ENCODE measurements around the gene PLA2R1.

PLA2R1 gene

DNA sequence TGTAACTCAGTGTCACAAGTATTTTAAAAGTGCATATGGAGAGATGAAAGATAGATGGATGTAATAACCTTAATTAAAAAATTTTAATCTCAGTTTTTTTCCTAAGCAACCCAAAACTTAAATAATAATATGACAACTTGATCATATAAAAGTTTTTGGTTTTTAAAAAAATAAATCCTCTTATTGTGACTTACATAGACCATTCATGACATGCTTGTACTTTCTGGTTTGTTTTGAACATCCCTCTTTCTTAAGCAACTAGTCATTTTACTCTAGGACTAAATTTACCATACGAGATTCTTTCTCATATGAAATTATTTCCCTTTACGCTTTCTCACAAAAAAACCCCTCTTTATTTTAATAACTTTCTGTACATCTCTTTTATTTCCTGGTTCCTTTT lies 6.5 kb upstream of the PLA2R1 start:
- no peak for DNase-seq (ENCODE audit: low read depth)
- TF ChIP-seq, protein P1, sequence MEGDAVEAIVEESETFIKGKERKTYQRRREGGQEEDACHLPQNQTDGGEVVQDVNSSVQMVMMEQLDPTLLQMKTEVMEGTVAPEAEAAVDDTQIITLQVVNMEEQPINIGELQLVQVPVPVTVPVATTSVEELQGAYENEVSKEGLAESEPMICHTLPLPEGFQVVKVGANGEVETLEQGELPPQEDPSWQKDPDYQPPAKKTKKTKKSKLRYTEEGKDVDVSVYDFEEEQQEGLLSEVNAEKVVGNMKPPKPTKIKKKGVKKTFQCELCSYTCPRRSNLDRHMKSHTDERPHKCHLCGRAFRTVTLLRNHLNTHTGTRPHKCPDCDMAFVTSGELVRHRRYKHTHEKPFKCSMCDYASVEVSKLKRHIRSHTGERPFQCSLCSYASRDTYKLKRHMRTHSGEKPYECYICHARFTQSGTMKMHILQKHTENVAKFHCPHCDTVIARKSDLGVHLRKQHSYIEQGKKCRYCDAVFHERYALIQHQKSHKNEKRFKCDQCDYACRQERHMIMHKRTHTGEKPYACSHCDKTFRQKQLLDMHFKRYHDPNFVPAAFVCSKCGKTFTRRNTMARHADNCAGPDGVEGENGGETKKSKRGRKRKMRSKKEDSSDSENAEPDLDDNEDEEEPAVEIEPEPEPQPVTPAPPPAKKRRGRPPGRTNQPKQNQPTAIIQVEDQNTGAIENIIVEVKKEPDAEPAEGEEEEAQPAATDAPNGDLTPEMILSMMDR (conservative IDR thresholded peaks at IDR 0.05; ENCODE audit: control insufficient read depth, insufficient read depth, low read depth, low read length) = no peak

DNA sequence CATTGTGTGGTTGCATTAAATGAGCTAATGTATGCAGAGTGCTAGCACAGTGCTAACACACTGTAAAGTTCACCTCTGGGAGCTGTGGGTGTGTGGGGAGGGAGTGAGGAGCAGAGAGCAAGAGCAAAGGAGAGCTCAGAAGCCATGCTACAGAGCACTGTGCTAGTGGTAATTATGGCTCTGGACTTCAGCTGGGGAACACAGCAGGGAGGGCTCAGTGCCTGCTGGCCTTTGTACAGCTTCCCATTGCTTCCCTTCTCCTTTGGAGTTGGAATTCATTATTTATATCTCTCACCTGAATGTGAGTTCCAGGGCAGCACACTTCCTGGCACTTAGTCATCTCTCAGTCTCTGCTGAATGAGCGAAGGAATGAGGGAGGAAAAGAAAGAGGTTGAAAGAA lies 2.5 kb upstream of the PLA2R1 start:
- no peak for DNase-seq (ENCODE audit: low read depth)
- TF ChIP-seq, protein P1 (conservative IDR thresholded peaks at IDR 0.05; ENCODE audit: control insufficient read depth, insufficient read depth, low read depth, low read length) = no peak
- H3K4me3 ChIP-seq (ENCODE audit: control insufficient read depth, low read depth, low read length) = no peak overlapping the region

More for the DNA sequence above, 6.5 kb upstream of the PLA2R1 start:
- no peak overlapping the region for H3K4me3 ChIP-seq (ENCODE audit: control insufficient read depth, low read depth, low read length)

DNA sequence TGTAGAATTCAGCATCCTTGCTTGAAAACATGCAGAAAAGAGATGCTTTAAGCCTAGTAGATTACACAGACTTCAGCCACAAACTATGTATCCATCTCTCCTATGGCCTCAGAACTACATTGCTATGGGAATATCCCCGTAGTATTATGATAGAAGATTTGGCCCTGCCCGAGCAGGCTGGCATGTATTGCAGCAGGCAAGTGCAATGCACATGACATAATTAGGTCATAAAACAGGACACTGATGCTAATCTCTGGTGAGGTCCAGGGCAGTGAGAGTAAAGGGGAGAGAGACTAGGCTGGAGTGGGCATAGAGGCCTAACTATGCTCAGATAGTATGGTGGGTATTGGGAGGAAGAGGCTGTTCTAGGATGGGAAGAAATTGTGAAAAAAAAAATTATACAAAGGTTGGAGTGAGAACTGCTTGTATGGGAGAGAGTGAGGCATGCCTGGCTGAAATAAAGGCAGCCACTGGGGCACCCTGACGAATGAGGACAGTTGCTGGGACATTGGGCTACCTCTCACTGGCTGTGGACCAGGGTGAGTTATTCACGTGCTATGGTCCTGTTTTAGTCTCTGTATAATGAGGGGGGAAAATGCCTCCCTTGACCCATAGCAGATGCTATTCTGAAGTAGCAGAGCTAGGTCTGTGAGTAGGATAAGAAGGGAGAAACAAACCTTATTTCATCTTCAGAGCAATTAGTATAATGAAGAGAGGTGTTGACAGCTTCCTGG lies 1.6 kb upstream of the PLA2R1 start:
- TF ChIP-seq, protein P1 (conservative IDR thresholded peaks at IDR 0.05; ENCODE audit: control insufficient read depth, insufficient read depth, low read depth, low read length) = no peak
- no peak overlapping the region for H3K4me3 ChIP-seq (ENCODE audit: control insufficient read depth, low read depth, low read length)
- DNase-seq (ENCODE audit: low read depth) = no peak

DNA sequence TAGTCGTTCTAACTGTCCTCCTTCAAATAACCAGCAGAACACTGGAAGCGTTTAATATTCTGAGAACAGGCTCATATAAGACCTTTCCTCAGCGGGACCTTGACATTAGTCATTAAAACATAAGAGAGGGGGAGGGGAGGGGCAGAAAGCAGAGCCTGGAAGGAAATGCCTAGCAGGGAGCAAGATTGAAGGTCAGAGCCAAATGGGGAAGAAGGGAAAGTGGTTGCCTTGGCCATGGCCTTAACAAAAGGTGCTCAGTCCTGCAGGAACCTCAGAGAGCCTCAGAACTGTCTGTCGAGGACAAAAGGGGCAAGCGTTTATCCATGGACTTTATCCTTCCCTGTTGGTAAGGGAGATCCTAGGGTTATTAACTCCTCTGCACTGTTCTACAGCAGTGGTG lies 856 bp upstream of the PLA2R1 start:
- H3K4me3 ChIP-seq (ENCODE audit: control insufficient read depth, low read depth, low read length) = peak overlapping the region; percentile 59
- TF ChIP-seq, protein P1 (conservative IDR thresholded peaks at IDR 0.05; ENCODE audit: control insufficient read depth, insufficient read depth, low read depth, low read length) = no peak
- no peak for DNase-seq (ENCODE audit: low read depth)

DNA sequence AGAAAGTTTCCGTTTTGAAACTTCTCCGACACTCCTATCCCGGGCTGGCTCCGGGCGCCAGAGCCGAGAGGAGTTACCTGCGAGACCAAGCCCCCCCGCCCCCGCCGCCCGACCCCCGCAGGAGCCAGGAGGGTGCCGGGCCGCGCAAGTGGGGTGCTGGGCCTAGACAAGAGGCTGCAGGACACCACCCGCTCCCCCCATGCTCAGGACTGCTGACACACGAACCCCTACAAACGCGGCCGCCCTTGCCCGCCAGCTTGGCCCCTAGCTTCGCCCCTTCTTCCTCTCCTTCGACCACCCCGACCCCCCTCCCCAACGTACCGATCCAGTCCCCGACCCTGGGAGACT lies 497 bp downstream of the PLA2R1 start:
- TF ChIP-seq, protein P1 (conservative IDR thresholded peaks at IDR 0.05; ENCODE audit: control insufficient read depth, insufficient read depth, low read depth, low read length) = no peak
- DNase-seq (ENCODE audit: low read depth) = no peak
- H3K4me3 ChIP-seq (ENCODE audit: control insufficient read depth, low read depth, low read length) = peak overlapping the region; percentile 59

DNA sequence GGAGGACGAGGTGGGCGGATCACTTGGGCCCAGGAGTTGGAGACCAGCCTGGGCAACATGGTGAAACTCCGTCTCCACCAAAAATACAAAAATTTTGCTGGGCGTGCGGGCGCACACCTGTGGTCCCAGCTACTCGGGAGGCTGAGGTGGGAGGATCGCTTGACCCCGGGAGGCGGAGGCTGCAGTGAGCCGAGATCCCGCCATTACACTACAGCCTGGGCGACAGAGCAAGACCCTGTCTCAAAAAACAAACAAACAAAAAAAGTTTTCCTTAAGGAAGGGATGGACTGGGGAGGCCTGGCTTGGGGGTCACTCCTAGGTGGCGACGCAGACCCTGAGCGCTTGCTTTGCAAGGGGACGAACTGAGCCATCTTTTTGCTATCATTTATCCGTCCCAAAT lies 882 bp downstream of the PLA2R1 start:
- TF ChIP-seq, protein P1 (conservative IDR thresholded peaks at IDR 0.05; ENCODE audit: control insufficient read depth, insufficient read depth, low read depth, low read length) = no peak
- H3K4me3 ChIP-seq (ENCODE audit: control insufficient read depth, low read depth, low read length) = peak overlapping the region; percentile 59

More for the DNA sequence above, 882 bp downstream of the PLA2R1 start:
- DNase-seq (ENCODE audit: low read depth) = no peak

All from fibroblast of mammary gland (primary cell).